Chondrocyte (in vitro differentiated cells): Measurements from ENCODE around the gene PERM1. TPM values are rescaled to one million over a fixed set of nuclear protein-coding genes. Genes with fewer than 3 reads are reported as not detected.
"Not testable (repeated sequence)": the region's sequence is repeated elsewhere in the genome, so short reads cannot be mapped to it uniquely, and the experiment has no call there.

Experiments
- DNase-seq: peaks from one replicate; pipeline ENCODE4 v3.0.0; 2021; ENCODE audit warnings: mixed read lengths, low spot score
- H3K27ac Mint-ChIP-seq: one replicate; pipeline ENCODE4 v1.8.0; 2021; ENCODE audit warnings: mild to moderate bottlenecking, moderate library complexity, mixed read lengths; ENCODE audit not compliant: unreplicated experiment
- H3K27me3 Mint-ChIP-seq: 2 replicates; pipeline ENCODE4 v1.8.0; 2021; ENCODE audit warnings: low read depth, mixed read lengths
- H3K36me3 Mint-ChIP-seq: 2 replicates; pipeline ENCODE4 v1.8.0; 2021; ENCODE audit warnings: low read depth, mixed read lengths
- H3K4me1 Mint-ChIP-seq: 2 replicates; pipeline ENCODE4 v1.8.0; 2021; ENCODE audit warnings: low read depth, mild to moderate bottlenecking, mixed read lengths
- H3K4me3 Mint-ChIP-seq: one replicate; pipeline ENCODE4 v1.8.0; 2021; ENCODE audit warnings: mild to moderate bottlenecking, moderate library complexity, mixed read lengths; ENCODE audit not compliant: unreplicated experiment
- H3K9me3 Mint-ChIP-seq: 2 replicates; pipeline ENCODE4 v1.8.0; 2021; ENCODE audit warnings: low read depth, mixed read lengths
- total RNA-seq: library from RNA; stranded (reverse); gene quantifications from 3 replicates; pipeline ENCODE4 v1.2.1, GENCODE V29; 2021
- TF ChIP-seq, protein P1 (sequence below): fragments of 200-600 bp; sonication (generic); IDR thresholded peaks from 2 replicates; pipeline ENCODE4 v1.5.0; 2021; ENCODE audit warnings: antibody characterized with exemption, mild to moderate bottlenecking, moderate library complexity

The PERM1 gene
- total RNA-seq, 1 donor from 2014 or later = 0.37 TPM

DNA sequence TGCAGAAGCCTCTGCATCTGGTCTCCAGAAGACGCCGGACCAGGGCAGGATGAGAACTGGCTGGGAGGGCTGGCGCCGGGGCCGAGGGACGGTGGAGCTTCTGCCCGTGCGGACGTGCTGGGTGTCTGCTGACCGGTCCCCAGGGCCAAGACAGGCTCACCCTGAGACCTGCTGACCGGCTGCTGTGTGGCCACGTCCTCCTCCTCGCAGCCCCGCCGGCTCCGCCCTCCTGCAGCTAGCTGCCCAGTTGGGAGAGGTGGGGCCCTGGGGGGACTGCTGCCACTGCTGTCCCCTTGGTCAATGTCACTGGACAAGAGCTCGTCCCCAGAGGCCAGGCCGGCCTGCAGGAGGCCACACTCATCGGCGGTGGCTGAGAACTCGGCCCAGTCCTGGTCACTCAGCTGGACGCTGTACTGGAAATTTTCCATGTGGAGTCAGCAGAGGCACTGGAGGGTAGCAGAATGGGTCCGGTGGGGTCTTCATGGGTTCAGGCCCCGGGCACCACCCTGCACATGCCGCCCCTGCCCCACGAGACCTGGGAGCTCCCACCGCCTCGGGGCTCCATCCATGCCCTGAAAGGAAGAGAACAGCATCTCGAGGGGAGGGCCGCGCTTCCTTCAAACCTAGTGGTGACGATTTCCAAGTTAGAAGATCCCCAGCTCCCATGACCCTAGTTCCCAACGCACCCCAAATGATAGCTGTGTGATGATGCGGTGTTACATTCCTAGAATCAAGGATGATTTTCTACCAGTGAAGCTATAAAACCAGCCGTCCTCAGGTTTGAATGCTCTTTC lies 1.1 kb downstream of the PERM1 start:
- TF ChIP-seq, protein P1, sequence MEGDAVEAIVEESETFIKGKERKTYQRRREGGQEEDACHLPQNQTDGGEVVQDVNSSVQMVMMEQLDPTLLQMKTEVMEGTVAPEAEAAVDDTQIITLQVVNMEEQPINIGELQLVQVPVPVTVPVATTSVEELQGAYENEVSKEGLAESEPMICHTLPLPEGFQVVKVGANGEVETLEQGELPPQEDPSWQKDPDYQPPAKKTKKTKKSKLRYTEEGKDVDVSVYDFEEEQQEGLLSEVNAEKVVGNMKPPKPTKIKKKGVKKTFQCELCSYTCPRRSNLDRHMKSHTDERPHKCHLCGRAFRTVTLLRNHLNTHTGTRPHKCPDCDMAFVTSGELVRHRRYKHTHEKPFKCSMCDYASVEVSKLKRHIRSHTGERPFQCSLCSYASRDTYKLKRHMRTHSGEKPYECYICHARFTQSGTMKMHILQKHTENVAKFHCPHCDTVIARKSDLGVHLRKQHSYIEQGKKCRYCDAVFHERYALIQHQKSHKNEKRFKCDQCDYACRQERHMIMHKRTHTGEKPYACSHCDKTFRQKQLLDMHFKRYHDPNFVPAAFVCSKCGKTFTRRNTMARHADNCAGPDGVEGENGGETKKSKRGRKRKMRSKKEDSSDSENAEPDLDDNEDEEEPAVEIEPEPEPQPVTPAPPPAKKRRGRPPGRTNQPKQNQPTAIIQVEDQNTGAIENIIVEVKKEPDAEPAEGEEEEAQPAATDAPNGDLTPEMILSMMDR = no peak
- no peak overlapping the region for H3K4me3 Mint-ChIP-seq
- DNase-seq = no peak
- H3K4me1 Mint-ChIP-seq = peaks cover 3% of the 10 kb centered on the region
- H3K9me3 Mint-ChIP-seq = no peaks in the 10 kb centered on the region
- no peak overlapping the region for H3K27ac Mint-ChIP-seq
- no peaks in the 10 kb centered on the region for H3K36me3 Mint-ChIP-seq
- peaks cover 7% of the 10 kb centered on the region for H3K27me3 Mint-ChIP-seq

- Mint-ChIP-seq H3K36me3 (no peaks in the 10 kb centered on the region), H3K27me3 (peaks cover 9% of the 10 kb centered on the region), H3K27ac (no peak overlapping the region), H3K4me3 (no peak overlapping the region), H3K9me3 (no peaks in the 10 kb centered on the region), H3K4me1 (peaks cover 3% of the 10 kb centered on the region)
- TF ChIP-seq, protein P1 = no peak
- no peak for DNase-seq
Measured at GRCh38 chr1:980137-980571, 1.7 kb downstream of the PERM1 start.

- TF ChIP-seq, protein P1 = no peak
- H3K9me3 Mint-ChIP-seq = no peaks in the 10 kb centered on the region
- DNase-seq = no peak
- H3K27ac Mint-ChIP-seq = no peak overlapping the region
- H3K4me1 Mint-ChIP-seq = peaks cover 3% of the 10 kb centered on the region
- peaks cover 10% of the 10 kb centered on the region for H3K27me3 Mint-ChIP-seq
- no peaks in the 10 kb centered on the region for H3K36me3 Mint-ChIP-seq
- H3K4me3 Mint-ChIP-seq = no peak overlapping the region
Measured at GRCh38 chr1:979744-980072, 2.2 kb downstream of the PERM1 start.

GRCh38 chr1:978835-979743 lies 2.8 kb downstream of the PERM1 start:
- DNase-seq = no peak
- Mint-ChIP-seq H3K36me3 (no peaks in the 10 kb centered on the region), H3K4me3 (no peak overlapping the region), H3K9me3 (no peaks in the 10 kb centered on the region), H3K27me3 (peaks cover 10% of the 10 kb centered on the region), H3K4me1 (peaks cover 3% of the 10 kb centered on the region), H3K27ac (no peak overlapping the region)
- TF ChIP-seq, protein P1 = no peak

GRCh38 chr1:978069-978834 lies 3.6 kb downstream of the PERM1 start:
- H3K36me3 Mint-ChIP-seq = no peaks in the 10 kb centered on the region
- TF ChIP-seq, protein P1 = no peak
- H3K4me1 Mint-ChIP-seq = peaks cover 3% of the 10 kb centered on the region
- no peak overlapping the region for H3K27ac Mint-ChIP-seq
- DNase-seq = no peak
- H3K9me3 Mint-ChIP-seq = no peaks in the 10 kb centered on the region
- peaks cover 10% of the 10 kb centered on the region for H3K27me3 Mint-ChIP-seq
- H3K4me3 Mint-ChIP-seq = no peak overlapping the region

- not testable (repeated sequence) for H3K4me1 Mint-ChIP-seq, H3K27ac Mint-ChIP-seq, DNase-seq
Measured at GRCh38 chr1:976791-977190, 5.1 kb downstream of the PERM1 start.

More at GRCh38 chr1:976791-977190, 5.1 kb downstream of the PERM1 start:
- H3K9me3 Mint-ChIP-seq, H3K27me3 Mint-ChIP-seq, H3K4me3 Mint-ChIP-seq, H3K36me3 Mint-ChIP-seq: not testable (repeated sequence)
